Nephron (organoid): ENCODE data around the gene ADM5.
A peak's percentile ranks its signal among the peaks of the same experiment; 100 is the strongest.

ENCODE experiments used
- H3K27ac Mint-ChIP-seq, 3 experiments: 2 replicates each; pipeline ENCODE4 v1.8.0; 2020; ENCODE audit warnings: mixed read lengths in 3 of 3, mild to moderate bottlenecking in 2 of 3, moderate library complexity in 1 of 3
- H3K27me3 Mint-ChIP-seq: 2 replicates; pipeline ENCODE4 v1.8.0; 2021; ENCODE audit warnings: low read depth, mild to moderate bottlenecking, moderate library complexity, mixed read lengths
- H3K36me3 Mint-ChIP-seq: 2 replicates; pipeline ENCODE4 v1.8.0; 2020; ENCODE audit warnings: low read depth, mixed read lengths
- H3K4me1 Mint-ChIP-seq: 2 replicates; pipeline ENCODE4 v1.8.0; 2020; ENCODE audit warnings: mixed read lengths
- H3K4me3 Mint-ChIP-seq, 3 experiments: 2 replicates each; pipeline ENCODE4 v1.8.0; 2020; ENCODE audit warnings: mild to moderate bottlenecking in 3 of 3, mixed read lengths in 3 of 3, moderate library complexity in 2 of 3
- H3K9me3 Mint-ChIP-seq: 2 replicates; pipeline ENCODE4 v1.8.0; 2020; ENCODE audit warnings: mixed read lengths
- CTCF ChIP-seq, 3 experiments: fragments of 200-600 bp; sonication (generic); IDR thresholded peaks; one replicate each; pipeline ENCODE4 v1.5.0; 2021; ENCODE audit warnings: antibody characterized with exemption in 3 of 3; ENCODE audit not compliant: unreplicated experiment in 3 of 3

The ADM5 gene

GRCh38 chr19:49705919-49706318 lies 16.5 kb downstream of the ADM5 start:
- H3K27ac Mint-ChIP-seq = no peak overlapping the region
- peaks cover 20% of the 10 kb centered on the region for H3K36me3 Mint-ChIP-seq
- no peak overlapping the region for H3K4me3 Mint-ChIP-seq
- H3K4me1 Mint-ChIP-seq = no peaks in the 10 kb centered on the region
- TF ChIP-seq CTCF (IDR thresholded peaks at IDR 0.05; ENCODE audit: unreplicated experiment in 3 of 3) = no peak
- H3K27me3 Mint-ChIP-seq = no peaks in the 10 kb centered on the region
- H3K9me3 Mint-ChIP-seq = no peaks in the 10 kb centered on the region

- Mint-ChIP-seq H3K36me3 (peaks cover 28% of the 10 kb centered on the region), H3K4me3 (no peak overlapping the region), H3K4me1 (peaks cover 11% of the 10 kb centered on the region), H3K27me3 (no peaks in the 10 kb centered on the region), H3K27ac (no peak overlapping the region), H3K9me3 (no peaks in the 10 kb centered on the region)
- TF ChIP-seq CTCF (IDR thresholded peaks at IDR 0.05; ENCODE audit: unreplicated experiment in 3 of 3) = no peak
These were observed 21.1 kb downstream of the ADM5 start for GRCh38 chr19:49710372-49710951.

GRCh38 chr19:49712397-49712859 lies 23.0 kb downstream of the ADM5 start:
- H3K27ac Mint-ChIP-seq = peak overlapping the region in 2 of 3 experiments; percentile 22 to 26
- H3K4me1 Mint-ChIP-seq = peaks cover 13% of the 10 kb centered on the region
- no peaks in the 10 kb centered on the region for H3K27me3 Mint-ChIP-seq
- H3K4me3 Mint-ChIP-seq = no peak overlapping the region
- H3K9me3 Mint-ChIP-seq = no peaks in the 10 kb centered on the region
- no peak for TF ChIP-seq CTCF (IDR thresholded peaks at IDR 0.05; ENCODE audit: unreplicated experiment in 3 of 3)
- H3K36me3 Mint-ChIP-seq = peaks cover 24% of the 10 kb centered on the region

- Mint-ChIP-seq H3K4me1 (peaks cover 17% of the 10 kb centered on the region), H3K36me3 (peaks cover 24% of the 10 kb centered on the region), H3K27me3 (no peaks in the 10 kb centered on the region), H3K9me3 (no peaks in the 10 kb centered on the region), H3K27ac (peak overlapping the region in 2 of 3 experiments; percentile 26 to 49), H3K4me3 (no peak overlapping the region)
- no peak for TF ChIP-seq CTCF (IDR thresholded peaks at IDR 0.05; ENCODE audit: unreplicated experiment in 3 of 3)
These were observed 23.9 kb downstream of the ADM5 start for GRCh38 chr19:49713236-49713845.

- Mint-ChIP-seq H3K27me3 (no peaks in the 10 kb centered on the region), H3K9me3 (no peaks in the 10 kb centered on the region), H3K4me1 (peaks cover 27% of the 10 kb centered on the region)
These were observed 26.8 kb downstream of the ADM5 start for GRCh38 chr19:49716154-49716553.

More at GRCh38 chr19:49716154-49716553, 26.8 kb downstream of the ADM5 start:
- Mint-ChIP-seq H3K27ac (no peak overlapping the region), H3K36me3 (peaks cover 8% of the 10 kb centered on the region), H3K4me3 (no peak overlapping the region)
- no peak for TF ChIP-seq CTCF (IDR thresholded peaks at IDR 0.05; ENCODE audit: unreplicated experiment in 3 of 3)
